ENCODE data around the gene PCK2. TPM values are rescaled to one million over a fixed set of nuclear protein-coding genes. Genes with fewer than 3 reads are reported as not detected.

Gene PCK2
- total and polyA plus RNA-seq, 2 of the 8 experiments (the other 6 are each of a cell fraction or from before 2014, with no cell fraction given) = 81.9 to 115 TPM

DNA sequence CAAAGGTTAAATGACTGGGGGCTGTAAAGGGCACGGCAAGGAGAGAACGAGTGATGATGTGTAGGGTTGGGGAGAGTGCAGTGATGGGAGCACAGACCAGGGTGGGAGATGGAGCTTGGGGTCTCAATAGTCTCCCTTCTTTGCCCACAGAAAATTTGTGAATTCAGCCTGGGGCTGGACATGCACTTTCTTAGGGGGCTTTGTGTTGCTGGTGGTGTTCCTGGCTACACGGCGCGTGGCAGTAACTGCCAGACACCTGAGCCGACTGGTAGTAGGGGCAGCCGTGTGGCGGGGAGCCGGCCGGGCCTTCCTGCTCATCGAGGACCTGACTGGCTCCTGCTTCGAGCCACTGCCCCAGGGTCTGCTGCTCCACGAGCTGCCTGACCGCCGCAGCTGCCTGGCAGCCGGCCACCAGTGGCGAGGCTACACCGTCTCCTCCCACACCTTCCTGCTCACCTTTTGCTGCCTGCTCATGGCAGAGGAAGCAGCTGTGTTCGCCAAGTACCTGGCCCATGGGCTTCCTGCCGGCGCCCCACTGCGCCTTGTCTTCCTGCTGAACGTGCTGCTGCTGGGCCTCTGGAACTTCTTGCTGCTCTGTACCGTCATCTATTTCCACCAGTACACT, 38.1 kb downstream of the PCK2 start (continued):
- TF ChIP-seq, protein P1, sequence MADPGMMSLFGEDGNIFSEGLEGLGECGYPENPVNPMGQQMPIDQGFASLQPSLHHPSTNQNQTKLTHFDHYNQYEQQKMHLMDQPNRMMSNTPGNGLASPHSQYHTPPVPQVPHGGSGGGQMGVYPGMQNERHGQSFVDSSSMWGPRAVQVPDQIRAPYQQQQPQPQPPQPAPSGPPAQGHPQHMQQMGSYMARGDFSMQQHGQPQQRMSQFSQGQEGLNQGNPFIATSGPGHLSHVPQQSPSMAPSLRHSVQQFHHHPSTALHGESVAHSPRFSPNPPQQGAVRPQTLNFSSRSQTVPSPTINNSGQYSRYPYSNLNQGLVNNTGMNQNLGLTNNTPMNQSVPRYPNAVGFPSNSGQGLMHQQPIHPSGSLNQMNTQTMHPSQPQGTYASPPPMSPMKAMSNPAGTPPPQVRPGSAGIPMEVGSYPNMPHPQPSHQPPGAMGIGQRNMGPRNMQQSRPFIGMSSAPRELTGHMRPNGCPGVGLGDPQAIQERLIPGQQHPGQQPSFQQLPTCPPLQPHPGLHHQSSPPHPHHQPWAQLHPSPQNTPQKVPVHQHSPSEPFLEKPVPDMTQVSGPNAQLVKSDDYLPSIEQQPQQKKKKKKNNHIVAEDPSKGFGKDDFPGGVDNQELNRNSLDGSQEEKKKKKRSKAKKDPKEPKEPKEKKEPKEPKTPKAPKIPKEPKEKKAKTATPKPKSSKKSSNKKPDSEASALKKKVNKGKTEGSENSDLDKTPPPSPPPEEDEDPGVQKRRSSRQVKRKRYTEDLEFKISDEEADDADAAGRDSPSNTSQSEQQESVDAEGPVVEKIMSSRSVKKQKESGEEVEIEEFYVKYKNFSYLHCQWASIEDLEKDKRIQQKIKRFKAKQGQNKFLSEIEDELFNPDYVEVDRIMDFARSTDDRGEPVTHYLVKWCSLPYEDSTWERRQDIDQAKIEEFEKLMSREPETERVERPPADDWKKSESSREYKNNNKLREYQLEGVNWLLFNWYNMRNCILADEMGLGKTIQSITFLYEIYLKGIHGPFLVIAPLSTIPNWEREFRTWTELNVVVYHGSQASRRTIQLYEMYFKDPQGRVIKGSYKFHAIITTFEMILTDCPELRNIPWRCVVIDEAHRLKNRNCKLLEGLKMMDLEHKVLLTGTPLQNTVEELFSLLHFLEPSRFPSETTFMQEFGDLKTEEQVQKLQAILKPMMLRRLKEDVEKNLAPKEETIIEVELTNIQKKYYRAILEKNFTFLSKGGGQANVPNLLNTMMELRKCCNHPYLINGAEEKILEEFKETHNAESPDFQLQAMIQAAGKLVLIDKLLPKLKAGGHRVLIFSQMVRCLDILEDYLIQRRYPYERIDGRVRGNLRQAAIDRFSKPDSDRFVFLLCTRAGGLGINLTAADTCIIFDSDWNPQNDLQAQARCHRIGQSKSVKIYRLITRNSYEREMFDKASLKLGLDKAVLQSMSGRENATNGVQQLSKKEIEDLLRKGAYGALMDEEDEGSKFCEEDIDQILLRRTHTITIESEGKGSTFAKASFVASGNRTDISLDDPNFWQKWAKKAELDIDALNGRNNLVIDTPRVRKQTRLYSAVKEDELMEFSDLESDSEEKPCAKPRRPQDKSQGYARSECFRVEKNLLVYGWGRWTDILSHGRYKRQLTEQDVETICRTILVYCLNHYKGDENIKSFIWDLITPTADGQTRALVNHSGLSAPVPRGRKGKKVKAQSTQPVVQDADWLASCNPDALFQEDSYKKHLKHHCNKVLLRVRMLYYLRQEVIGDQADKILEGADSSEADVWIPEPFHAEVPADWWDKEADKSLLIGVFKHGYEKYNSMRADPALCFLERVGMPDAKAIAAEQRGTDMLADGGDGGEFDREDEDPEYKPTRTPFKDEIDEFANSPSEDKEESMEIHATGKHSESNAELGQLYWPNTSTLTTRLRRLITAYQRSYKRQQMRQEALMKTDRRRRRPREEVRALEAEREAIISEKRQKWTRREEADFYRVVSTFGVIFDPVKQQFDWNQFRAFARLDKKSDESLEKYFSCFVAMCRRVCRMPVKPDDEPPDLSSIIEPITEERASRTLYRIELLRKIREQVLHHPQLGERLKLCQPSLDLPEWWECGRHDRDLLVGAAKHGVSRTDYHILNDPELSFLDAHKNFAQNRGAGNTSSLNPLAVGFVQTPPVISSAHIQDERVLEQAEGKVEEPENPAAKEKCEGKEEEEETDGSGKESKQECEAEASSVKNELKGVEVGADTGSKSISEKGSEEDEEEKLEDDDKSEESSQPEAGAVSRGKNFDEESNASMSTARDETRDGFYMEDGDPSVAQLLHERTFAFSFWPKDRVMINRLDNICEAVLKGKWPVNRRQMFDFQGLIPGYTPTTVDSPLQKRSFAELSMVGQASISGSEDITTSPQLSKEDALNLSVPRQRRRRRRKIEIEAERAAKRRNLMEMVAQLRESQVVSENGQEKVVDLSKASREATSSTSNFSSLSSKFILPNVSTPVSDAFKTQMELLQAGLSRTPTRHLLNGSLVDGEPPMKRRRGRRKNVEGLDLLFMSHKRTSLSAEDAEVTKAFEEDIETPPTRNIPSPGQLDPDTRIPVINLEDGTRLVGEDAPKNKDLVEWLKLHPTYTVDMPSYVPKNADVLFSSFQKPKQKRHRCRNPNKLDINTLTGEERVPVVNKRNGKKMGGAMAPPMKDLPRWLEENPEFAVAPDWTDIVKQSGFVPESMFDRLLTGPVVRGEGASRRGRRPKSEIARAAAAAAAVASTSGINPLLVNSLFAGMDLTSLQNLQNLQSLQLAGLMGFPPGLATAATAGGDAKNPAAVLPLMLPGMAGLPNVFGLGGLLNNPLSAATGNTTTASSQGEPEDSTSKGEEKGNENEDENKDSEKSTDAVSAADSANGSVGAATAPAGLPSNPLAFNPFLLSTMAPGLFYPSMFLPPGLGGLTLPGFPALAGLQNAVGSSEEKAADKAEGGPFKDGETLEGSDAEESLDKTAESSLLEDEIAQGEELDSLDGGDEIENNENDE (IDR thresholded peaks at IDR 0.05; ENCODE audit: insufficient replicate concordance, low read length) = no peak
- TF ChIP-seq HDAC2 (IDR thresholded peaks at IDR 0.05; ENCODE audit: borderline replicate concordance in 1 of 2, low read depth in 2 of 2, low read length in 2 of 2) = no peak
- no peak for TF ChIP-seq CEBPB (IDR thresholded peaks at IDR 0.05; ENCODE audit: low read depth, low read length)
- TF ChIP-seq RXRA (IDR thresholded peaks at IDR 0.05; ENCODE audit: insufficient read depth, low read depth, low read length) = no peak
- TF ChIP-seq MAFK (IDR thresholded peaks at IDR 0.05; ENCODE audit: low read depth, low read length) = no peak
- no peak for TF ChIP-seq CREB1 (IDR thresholded peaks at IDR 0.05)
- TF ChIP-seq KDM4A (IDR thresholded peaks at IDR 0.05; ENCODE audit: low read depth, low read length, severe bottlenecking) = no peak

All from H1 (cell line).